Common myeloid progenitor, CD34-positive (primary cell): Measurements from ENCODE around the gene MLLT10.
A peak's percentile ranks its signal among the peaks of the same experiment; 100 is the strongest.

Experiments
- CTCF ChIA-PET: fragments of 350-600 bp; sonication (Branson Sonifier 250); formaldehyde crosslinking; loops from one replicate; lab custom pipeline; 2021; ENCODE audit warnings: antibody characterized with exemption; lab: Charles Lee
- POLR2A ChIA-PET: fragments of 350-600 bp; sonication (Branson Sonifier 250); formaldehyde crosslinking; loops from one replicate; lab custom pipeline; 2021; ENCODE audit warnings: antibody characterized with exemption; lab: Charles Lee
- DNase-seq, 3 donors: peaks; one replicate each; pipeline versions ENCODE4 v3.0.0 to v3.0.0-alpha.2; 2013
- H3K27ac ChIP-seq, 2 experiments: 1 replicate in 1 of 2; 2 replicates in 1 of 2; pipeline ENCODE4 v1.7.0; 2013; ENCODE audit warnings: inconsistent platforms in 2 of 2, low read length in 2 of 2, mild to moderate bottlenecking in 2 of 2, low read depth in 1 of 2, moderate library complexity in 1 of 2; ENCODE audit not compliant: severe bottlenecking in 2 of 2, insufficient read depth in 1 of 2, poor library complexity in 1 of 2
- H3K27me3 ChIP-seq, 5 experiments: replicated peaks in 2 of 5; 1 replicate in 3 of 5; 2 replicates in 2 of 5; pipeline versions ENCODE4 v1.6.1 to v1.7.0; 2013; ENCODE audit warnings: low read length in 4 of 5, mild to moderate bottlenecking in 2 of 5, moderate library complexity in 2 of 5, inconsistent platforms in 1 of 5; ENCODE audit not compliant: insufficient read depth in 5 of 5, control insufficient read depth in 4 of 5
- H3K36me3 ChIP-seq, 4 experiments: 1 replicate in 2 of 4; 2 replicates in 2 of 4; pipeline versions ENCODE4 v1.6.1 to v1.7.0; 2013; ENCODE audit warnings: low read length in 3 of 4, control low read depth in 1 of 4, mild to moderate bottlenecking in 1 of 4; ENCODE audit not compliant: control insufficient read depth in 4 of 4, insufficient read depth in 4 of 4
- H3K4me1 ChIP-seq, 4 experiments: 1 replicate in 3 of 4; 2 replicates in 1 of 4; pipeline versions ENCODE4 v1.6.1 to v1.7.1; 2013; ENCODE audit warnings: low read length in 3 of 4, mild to moderate bottlenecking in 3 of 4, control low read depth in 1 of 4, inconsistent platforms in 1 of 4, moderate library complexity in 1 of 4; ENCODE audit not compliant: control insufficient read depth in 4 of 4, insufficient read depth in 4 of 4; ENCODE audit errors: control extremely low read depth in 1 of 4
- H3K4me3 ChIP-seq, 7 experiments: 1 replicate in 4 of 7; 2 replicates in 3 of 7; pipeline versions ENCODE4 v1.5.1 to v1.7.0; 2013; ENCODE audit warnings: mild to moderate bottlenecking in 7 of 7, low read length in 6 of 7, moderate library complexity in 6 of 7, inconsistent platforms in 2 of 7, low read depth in 2 of 7, control low read depth in 1 of 7; ENCODE audit not compliant: insufficient read depth in 4 of 7, control insufficient read depth in 1 of 7; ENCODE audit errors: extremely low read depth in 1 of 7
- H3K9me3 ChIP-seq, 5 experiments: 1 replicate in 4 of 5; 2 replicates in 1 of 5; pipeline versions ENCODE4 v1.6.1 to v1.7.1; 2013; ENCODE audit warnings: low read length in 4 of 5, mild to moderate bottlenecking in 2 of 5, inconsistent platforms in 1 of 5, low read depth in 1 of 5, moderate library complexity in 1 of 5; ENCODE audit not compliant: control insufficient read depth in 4 of 5, insufficient read depth in 2 of 5; ENCODE audit errors: control extremely low read depth in 1 of 5
- WGBS: methylation state at CpG from one replicate; pipeline ENCODE4 v1.1.5; 2013; ENCODE audit not compliant: insufficient coverage; 5-methylcytosine and 5-hydroxymethylcytosine counted together

The MLLT10 gene

GRCh38 chr10:21492421-21492820 is 41.6 kb upstream of the MLLT10 start:
- H3K9me3 ChIP-seq: no peaks in the 10 kb centered on the region
- no peaks in the 10 kb centered on the region for H3K27me3 ChIP-seq
- WGBS: 100% methylated on average over 1 of the region's 3 CpGs
- H3K4me1 ChIP-seq: peaks cover 4 to 29% (median 16%) of the 10 kb centered on the region in 4 experiments
- no peak overlapping the region for H3K27ac ChIP-seq
- H3K36me3 ChIP-seq: no peaks in the 10 kb centered on the region
- POLR2A ChIA-PET: interaction anchor here (0.6 kb wide), 1 partner anchor 219 kb away, joined by 3 read pairs; no protein-coding TSS in a partner anchor
- H3K4me3 ChIP-seq: no peak overlapping the region
- DNase-seq: no peak
- CTCF ChIA-PET: interaction anchor here (0.7 to 2.5 kb wide), 2 partner anchors 130 to 214 kb away, joined by 3 to 8 read pairs; no protein-coding TSS in a partner anchor

GRCh38 chr10:21493784-21494183 is 40.2 kb upstream of the MLLT10 start:
- Histone ChIP-seq H3K9me3 (no peaks in the 10 kb centered on the region), H3K4me1 (peaks cover 8 to 31% (median 15%) of the 10 kb centered on the region in 4 experiments), H3K36me3 (no peaks in the 10 kb centered on the region), H3K27ac (peak overlapping the region; percentile 64 to 66), H3K27me3 (peaks cover 0 to 2% (median 0%) of the 10 kb centered on the region in 5 experiments), H3K4me3 (peak overlapping the region; percentile 69 to 97 (median 87))
- CTCF ChIA-PET: interaction anchor here (0.6 to 9.9 kb wide), 8 partner anchors 8 to 461 kb away, joined by 3 to 134 read pairs (median 4); partner anchors contain the start of gene SKIDA1
- 3% methylated on average over 9 of the region's 9 CpGs for WGBS
- POLR2A ChIA-PET: no interaction called here
- DNase-seq: peak in 2 of 3 donors; percentile 76 to 86

GRCh38 chr10:21494191-21495001 is 39.6 kb upstream of the MLLT10 start:
- POLR2A ChIA-PET: interaction anchor here (0.5 kb wide), 1 partner anchor 26 kb away, joined by 3 read pairs; no protein-coding TSS in a partner anchor

GRCh38 chr10:21495002-21495751 is 38.9 kb upstream of the MLLT10 start:
- POLR2A ChIA-PET: interaction anchor here (0.5 to 1.3 kb wide), 3 partner anchors 25 to 71 kb away, joined by 3 to 5 read pairs (median 3); partner anchors contain the start of gene SKIDA1
- H3K4me3 ChIP-seq: peak overlapping the region; percentile 69 to 97 (median 87)
- CTCF ChIA-PET: interaction anchor here (0.8 to 9.9 kb wide), 13 partner anchors 10 to 764 kb away, joined by 3 to 134 read pairs (median 11); partner anchors contain the start of gene SKIDA1
- peak in 1 of 3 donors; percentile 62 for DNase-seq
- no peaks in the 10 kb centered on the region for H3K36me3 ChIP-seq
- under 1% methylated on average over 23 of the region's 42 CpGs for WGBS
- H3K4me1 ChIP-seq: peaks cover 8 to 37% (median 22%) of the 10 kb centered on the region in 4 experiments
- H3K9me3 ChIP-seq: no peaks in the 10 kb centered on the region
- peaks cover 0 to 7% (median 0%) of the 10 kb centered on the region in 5 experiments for H3K27me3 ChIP-seq
- peak overlapping the region; percentile 64 to 66 for H3K27ac ChIP-seq

More at GRCh38 chr10:21494191-21495001, 39.6 kb upstream of the MLLT10 start:
- Histone ChIP-seq H3K9me3 (no peaks in the 10 kb centered on the region), H3K4me3 (peak overlapping the region; percentile 69 to 97 (median 87)), H3K27ac (peak overlapping the region; percentile 64 to 66), H3K4me1 (peaks cover 8 to 31% (median 14%) of the 10 kb centered on the region in 4 experiments), H3K27me3 (peaks cover 0 to 7% (median 0%) of the 10 kb centered on the region in 5 experiments), H3K36me3 (no peaks in the 10 kb centered on the region)
- WGBS: under 1% methylated on average over 40 of the region's 66 CpGs
- DNase-seq: peak in 2 of 3 donors; percentile 64 to 76
- CTCF ChIA-PET: interaction anchor here (0.8 to 9.9 kb wide), 10 partner anchors 9 to 238 kb away, joined by 3 to 134 read pairs (median 4); partner anchors contain the start of gene SKIDA1

GRCh38 chr10:21495752-21496342 is 38.2 kb upstream of the MLLT10 start:
- Histone ChIP-seq H3K27ac (peak overlapping the region in 1 of 2 experiments; percentile 70), H3K9me3 (no peaks in the 10 kb centered on the region), H3K4me3 (peak overlapping the region; percentile 69 to 97 (median 87)), H3K4me1 (peaks cover 8 to 41% (median 29%) of the 10 kb centered on the region in 4 experiments), H3K36me3 (no peaks in the 10 kb centered on the region), H3K27me3 (peaks cover 0 to 7% (median 0%) of the 10 kb centered on the region in 5 experiments)
- CTCF ChIA-PET: interaction anchor here (0.6 to 9.9 kb wide), 14 partner anchors 13 to 763 kb away, joined by 3 to 134 read pairs (median 8); partner anchors contain the start of gene SKIDA1
- 0% methylated on average over 28 of the region's 58 CpGs for WGBS
- POLR2A ChIA-PET: interaction anchor here (0.6 to 1.8 kb wide), 4 partner anchors 23 to 70 kb away, joined by 3 to 8 read pairs (median 6); partner anchors contain the start of gene SKIDA1
- DNase-seq: peak; percentile 90 to 96 (median 95)
